Renal pelvis (tissue), 4 donors: ENCODE results near the gene SLAIN2. TPM values are rescaled to one million over a fixed set of nuclear protein-coding genes. Genes with fewer than 3 reads are reported as not detected.

Experiments used
- DNase-seq: peaks from one replicate; pipeline ENCODE4 v3.0.0-alpha.2; 2013
- polyA plus RNA-seq, 3 donors: library from polyadenylated mRNA; unstranded; fragments of 120-200 nt; gene quantifications; one replicate each; pipeline ENCODE4 v1.2.1, GENCODE V29; 2013; ENCODE audit not compliant: insufficient read length in 3 of 3

Gene SLAIN2
- polyA plus RNA-seq, 3 donors: 56.9 to 69.3 (median 59.9) TPM

DNA sequence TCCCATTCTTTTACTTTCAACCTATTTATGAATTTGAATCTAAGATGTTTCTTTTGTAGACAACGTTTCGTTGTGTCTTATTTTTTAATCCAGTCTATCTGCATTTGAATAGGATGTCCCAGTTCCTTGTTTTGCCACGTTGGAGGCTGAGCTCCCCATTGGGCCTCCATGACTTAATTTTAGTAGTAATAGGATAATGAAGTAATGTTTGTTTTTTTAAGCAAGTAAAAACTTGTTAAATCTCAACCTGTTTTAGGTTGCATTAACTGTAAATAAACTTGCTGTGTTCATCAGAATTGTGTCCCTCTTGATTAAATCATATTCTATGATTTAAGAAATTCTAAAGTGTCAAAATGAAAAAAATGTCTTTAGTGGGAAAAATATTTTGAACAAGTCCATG, 25.3 kb downstream of the SLAIN2 start:
- DNase-seq: no peak

DNA sequence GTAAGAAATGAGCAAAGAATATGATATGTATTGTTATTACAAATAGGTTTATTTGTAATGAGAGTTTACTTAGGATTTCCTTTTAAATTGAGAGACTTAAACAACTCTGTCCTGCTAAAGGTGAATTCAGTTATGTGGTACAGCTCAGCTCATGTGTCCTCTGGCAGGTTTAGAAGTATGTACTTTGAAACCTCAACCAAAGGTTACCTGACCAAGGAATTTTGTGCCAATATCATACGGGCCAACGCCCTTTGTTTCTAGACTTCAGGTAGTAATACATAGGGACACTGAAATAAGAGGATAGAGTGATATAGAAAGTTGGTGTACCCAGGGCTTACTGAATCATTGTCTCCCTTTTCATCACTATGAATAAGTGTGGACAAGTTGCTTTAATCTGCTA, 25.7 kb downstream of the SLAIN2 start:
- no peak for DNase-seq

DNA sequence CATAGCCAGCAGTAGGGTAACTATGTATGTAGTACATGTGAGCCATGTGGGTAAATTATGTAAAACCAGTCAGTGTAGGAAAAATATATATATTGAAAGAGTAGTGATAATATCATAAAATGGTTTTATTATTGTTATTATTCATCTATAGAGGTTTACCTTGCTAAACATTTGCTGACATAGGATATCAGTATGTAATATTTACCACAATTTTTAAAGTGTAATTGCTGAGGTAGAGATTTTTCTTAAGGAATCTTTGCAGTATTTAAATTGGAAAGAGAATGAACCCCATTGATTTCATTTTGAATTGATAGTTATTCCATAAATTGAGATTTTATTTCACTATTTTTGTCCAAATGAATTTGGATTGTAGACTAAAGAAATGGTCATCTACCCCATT, 27.1 kb downstream of the SLAIN2 start:
- DNase-seq: no peak

DNA sequence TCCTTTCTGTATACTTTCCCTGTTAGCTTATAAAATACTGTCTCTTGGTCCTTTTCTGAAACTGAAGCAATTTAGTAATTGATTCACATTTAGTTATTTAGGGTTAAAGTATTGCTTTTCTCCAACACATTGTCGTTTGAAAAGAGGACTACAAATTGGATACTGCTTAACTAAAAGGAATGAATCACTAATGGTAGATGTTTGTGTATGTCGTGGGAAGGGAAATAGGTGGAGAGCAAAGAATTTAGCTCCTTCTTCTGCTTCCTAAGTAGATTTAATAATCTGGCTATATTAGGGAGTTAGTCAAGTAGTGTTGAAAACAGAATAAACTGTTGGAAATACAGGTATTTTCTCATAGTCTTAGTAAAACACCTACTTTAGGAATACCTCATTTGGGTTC, 27.9 kb downstream of the SLAIN2 start:
- DNase-seq: no peak

DNA sequence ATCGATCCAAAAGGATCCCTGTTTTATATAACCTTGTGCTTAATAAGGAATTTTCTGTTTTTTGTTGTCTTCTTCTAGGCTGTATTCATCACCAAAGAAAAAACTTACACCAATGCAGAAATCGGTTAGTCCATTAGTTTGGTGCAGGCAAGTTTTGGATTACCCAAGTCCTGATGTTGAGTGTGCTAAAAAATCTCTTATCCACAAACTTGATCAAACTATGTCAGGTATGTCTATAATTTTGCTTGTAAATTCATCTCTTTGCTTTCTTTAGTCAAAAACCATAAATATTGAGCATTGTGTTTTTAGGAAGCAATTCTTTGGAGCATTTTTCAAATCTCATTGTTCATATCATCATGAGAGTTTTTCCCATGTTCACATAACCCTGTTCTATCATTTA, 28.4 kb downstream of the SLAIN2 start:
- DNase-seq: no peak

DNA sequence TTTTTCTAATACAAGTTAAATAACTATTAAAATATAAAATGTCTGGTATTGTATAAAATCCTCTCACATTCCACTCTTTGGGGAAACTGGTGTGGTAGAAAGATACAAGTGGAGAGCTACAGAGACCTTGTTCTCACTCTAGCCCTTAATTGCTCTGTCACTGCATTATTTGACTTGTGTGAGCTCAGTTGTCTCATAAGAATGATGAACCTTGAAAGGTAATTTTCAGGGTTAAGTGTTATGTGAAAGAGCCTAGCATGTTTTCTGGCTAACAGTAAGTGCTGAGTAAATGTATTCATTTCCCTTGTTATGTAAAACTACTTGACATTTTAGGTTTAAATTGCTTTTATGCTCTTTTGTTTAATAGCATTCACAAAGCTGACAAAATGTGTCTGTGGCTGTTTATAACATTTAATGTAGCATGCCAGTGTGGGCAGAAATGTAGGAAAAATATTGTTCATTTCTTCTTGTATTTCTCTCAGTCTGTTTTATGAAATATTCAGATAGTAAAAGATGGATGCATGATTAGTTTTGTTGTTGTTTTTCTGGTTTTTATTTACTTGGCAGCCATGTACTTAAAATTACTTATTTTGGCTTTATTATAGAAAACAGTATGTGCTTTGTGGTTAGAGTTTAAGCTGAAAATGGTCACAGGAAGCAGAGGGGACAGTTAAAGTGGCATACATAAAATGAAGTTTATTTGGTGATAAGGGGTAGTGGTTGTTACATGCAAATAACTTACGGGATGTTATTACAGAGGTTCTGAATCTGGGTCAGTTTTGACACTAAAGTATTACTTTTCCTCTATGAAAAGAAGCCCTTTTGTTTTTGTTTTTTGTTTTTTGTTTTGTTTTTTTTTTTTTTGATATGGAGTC, 29.2 kb downstream of the SLAIN2 start:
- DNase-seq: no peak

DNA sequence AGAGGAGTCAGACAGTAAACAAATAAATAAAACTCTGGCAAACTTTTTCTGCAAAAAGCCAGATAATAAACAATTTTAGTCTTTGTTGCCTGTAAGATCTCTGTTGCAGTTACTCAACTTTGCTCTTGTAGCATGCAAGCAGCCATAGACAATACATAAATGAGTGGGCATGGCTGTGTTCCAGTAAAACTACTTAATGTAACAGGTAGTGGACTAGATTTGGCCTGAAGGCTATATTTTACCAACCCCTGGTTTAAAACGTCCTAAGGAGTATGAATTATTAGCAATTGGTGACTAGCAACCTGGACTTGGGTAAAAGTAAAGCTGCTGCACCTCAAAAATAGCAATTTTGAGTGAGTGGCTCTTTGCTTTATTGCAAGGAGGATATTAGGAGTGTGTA, 30.9 kb downstream of the SLAIN2 start:
- DNase-seq: no peak

DNA sequence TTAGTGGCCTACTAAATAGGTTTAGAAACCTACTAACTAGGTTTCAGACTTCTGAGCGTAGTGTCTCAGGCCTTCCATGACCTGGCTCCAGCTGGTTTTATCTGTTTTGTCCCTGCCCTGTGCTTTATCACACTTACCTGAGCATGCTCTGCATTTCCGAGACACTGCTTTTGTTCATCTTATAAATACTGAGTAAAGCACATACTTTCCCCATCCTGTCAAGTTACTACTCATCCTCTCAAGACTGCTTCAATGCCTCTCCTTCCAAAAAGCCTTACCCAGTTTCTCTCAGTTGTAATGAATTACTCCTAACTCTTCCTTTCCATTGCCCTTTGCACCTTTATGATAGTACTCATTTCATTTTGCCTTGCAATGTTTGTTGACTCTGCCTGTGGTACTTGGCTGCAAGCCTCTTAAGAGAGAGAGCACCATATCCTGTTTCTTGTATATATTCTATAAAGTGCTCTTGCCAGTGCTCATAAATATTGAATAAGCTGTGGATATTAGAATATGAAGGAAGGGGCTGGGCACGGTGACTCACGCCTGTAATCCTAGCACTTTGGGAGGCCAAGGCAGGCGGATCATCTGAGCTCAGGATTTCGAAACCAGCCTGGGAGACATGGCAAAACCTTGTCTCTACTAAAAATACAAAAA, 34.4 kb downstream of the SLAIN2 start:
- DNase-seq: no peak

DNA sequence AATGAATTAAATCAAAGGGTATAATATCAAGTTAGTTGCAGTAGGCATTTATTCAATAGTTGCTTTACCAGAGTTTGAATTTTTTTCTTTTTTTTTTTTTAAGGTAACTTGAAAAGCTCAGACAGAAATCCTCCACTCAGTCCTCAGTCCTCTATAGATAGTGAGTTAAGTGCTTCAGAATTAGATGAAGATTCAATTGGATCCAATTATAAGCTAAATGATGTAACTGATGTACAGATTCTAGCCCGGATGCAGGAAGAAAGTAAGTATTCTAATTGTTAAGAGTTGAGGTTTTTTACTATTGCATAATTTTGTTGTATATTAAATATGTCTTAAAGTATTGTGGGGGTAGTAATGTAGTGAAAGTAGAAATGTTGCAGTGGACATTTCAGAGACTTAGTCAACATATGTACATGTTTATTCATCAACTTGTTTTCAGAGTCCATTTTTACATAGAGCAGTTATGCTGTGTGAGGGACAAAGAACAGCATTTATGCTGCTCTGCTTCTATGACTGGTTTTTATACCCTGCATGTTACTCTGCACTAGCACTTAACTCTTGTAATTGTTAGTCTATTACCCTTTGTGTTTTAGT, 38.4 kb downstream of the SLAIN2 start:
- no peak for DNase-seq

DNA sequence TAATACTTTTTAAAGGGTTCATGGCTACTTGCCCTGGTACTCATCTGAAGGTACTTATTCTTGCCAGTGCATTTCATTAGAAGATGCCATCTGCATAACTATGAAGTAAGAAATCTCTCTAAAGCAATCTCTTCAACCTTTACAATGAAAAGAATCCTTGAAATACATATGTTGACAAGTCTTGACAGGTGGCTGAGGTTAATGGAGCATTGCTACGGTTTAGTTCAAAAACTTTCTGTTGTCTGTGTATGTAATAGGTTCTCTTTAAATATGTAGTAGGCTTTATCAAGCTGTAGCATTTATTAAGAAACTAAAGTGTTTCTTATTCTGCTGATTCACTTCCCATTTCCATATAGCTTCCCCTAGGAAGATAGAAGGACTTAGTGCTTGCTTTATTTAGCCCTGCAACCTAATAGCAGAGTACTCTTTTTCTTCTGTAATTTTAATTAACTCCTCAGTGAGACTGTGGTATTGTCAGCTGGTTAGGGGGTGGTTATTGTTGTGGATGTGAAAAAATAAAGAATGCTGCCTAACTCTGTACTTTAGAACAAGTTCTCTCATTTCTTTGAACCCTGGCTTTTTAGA, 39.3 kb downstream of the SLAIN2 start:
- DNase-seq: no peak

DNA sequence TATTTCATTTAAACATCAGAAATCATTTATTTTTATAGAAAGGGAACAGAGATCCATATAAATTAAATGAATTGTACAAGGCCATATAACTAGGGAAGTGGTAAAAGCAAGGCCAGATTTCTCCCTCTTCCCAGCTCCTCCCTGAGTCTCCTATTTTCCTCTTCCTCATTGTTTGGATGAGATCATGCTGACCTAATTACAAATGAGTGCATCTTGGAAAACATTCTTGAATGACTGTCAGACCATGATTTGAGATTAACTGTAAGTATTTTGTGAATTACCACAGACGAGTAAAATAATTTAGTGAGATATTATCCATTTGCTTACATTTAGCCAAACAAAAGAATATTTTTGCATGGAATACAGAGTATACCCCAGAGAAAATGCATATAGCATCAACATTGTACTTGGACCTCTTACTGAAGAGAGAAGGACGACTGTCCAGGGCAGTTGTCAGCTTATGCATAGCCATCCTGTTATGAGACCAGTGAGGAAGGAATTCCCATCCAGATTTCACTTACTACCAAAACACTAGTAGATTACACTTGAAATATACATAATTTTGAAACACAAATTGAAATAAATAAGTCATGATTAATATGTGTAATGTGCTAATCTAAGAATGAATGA, 47.3 kb downstream of the SLAIN2 start:
- no peak for DNase-seq

DNA sequence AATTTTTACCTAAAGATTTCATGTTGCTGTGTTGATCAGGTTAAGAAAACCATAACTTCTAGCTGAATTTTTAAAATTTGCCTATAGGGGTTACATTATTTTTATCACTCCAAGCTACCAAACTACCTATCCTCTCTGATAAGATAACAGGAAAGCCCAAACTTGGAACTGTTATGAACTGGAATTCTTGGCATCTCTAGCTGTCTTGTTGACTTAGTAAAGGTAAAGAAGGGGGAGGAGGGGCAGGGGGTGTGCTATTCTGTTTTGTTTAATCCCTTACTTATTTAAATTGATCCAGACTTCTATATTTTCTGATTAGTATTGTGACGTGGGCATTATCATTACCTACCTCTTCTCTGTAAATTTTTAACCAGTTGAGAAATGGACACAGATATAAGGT, 54.7 kb downstream of the SLAIN2 start:
- no peak for DNase-seq

DNA sequence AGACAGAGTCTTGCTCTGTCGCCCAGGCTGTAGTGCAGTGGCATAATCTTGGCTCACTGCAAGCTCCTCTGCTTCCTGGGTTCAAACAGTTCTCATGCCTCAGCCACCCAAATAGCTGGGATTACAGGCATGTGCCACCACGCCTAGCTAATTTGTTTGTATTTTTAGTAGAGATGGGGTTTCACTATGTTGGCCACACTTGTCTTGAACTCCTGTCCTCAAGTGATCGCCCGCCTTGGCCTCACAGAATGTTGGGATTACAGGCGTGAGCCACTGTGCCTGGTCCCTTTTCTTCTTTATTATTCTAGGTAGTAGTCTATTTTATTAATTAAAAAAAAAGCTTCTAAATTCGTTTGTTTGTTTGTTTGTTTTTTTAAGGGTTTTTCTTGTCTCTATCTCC, 59.1 kb downstream of the SLAIN2 start:
- no peak for DNase-seq

DNA sequence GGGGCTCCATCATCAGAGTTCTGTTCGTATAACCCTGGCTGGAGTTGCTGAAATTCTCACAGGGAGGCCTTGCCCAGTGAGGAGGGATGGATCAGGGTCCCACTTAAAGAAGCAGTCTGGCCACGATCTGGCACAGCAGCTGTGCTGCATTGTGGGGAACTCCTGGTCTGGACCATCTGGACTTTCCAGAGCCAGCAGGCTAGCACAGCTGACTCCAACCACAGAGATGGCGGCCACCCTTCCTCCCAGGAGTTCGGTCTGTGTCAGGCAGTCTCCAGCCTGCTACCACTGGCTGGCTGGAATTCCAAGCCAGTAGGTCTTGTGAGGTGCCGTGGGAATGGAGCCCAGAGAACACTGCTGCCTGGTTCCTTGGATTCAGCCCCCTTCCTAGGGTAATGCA, 62.0 kb downstream of the SLAIN2 start:
- DNase-seq: no peak

DNA sequence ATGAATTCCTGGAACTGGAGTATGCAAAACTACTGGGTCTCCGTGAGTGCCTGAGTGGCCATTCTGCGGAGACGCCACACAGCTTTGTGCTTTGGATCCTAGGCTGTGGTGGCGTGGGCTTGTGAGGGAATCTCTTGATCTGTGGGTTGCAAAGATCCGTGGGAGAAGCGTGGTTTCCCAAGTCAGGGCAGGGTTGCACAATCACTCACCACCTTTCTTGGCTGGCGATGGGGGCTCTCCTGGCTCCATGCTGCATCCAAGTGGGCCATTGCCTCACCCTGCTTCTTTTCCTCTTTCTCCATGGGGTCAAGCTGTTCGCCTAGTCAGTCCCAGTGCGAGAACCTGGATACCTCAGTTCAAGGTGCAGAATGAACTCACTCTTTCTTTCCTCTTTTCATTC, 62.5 kb downstream of the SLAIN2 start:
- no peak for DNase-seq

DNA sequence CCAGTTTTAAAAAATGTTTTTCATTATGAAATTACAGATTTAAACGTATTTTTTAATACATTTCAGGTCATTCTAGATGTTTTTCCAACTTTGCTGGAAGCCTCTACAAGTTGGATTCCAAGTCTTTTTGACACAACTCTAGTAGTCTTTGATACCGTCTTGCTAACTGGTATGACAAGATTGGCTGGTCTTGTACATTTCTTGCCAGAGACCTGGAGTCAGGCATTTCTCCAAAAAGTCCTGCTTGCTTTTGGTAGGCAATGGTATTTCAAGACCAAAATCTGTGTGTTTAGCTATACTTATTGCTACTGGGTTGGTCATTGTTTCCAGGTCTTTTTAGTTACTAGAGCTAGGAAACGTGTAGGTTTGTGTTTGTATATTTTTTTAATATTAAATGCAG, 64.6 kb downstream of the SLAIN2 start:
- DNase-seq: no peak

DNA sequence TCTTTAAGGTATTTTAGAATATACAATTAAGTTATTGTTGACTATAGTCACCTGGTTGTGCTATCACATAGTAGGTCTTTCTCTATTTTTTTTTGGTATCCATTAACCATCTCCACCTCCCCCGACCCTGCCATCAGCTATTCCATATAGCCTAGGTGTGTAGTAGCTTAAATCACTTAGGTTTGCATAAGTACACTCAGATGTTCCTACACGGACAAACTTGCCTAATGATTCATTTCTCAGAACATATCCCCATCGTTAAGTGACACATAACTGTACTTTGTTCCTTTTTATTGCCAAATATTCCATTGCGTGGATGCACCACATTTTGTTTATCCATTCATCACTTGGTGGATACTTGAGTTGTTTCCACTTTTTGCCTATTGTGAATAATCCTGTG, 67.9 kb downstream of the SLAIN2 start:
- no peak for DNase-seq

DNA sequence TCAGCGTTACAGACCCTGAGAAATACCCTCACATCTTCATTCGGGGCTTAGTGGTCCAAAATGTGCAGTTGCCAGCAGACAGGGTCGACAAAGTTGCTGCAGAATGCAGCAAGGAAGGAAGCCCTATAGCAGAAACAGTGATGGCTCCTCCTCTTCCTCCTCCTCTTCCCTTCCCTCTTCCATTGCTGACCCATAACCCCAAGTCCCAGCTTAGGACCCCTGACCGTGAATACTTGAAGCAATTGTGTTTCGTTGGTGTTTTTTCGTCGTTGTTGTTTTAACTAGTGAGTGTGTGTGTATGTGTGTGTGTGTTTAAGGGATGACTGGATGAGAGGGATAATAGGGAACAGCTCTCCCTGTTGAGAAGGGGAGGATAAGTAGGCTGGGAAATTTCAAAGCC, 69.5 kb downstream of the SLAIN2 start:
- no peak for DNase-seq

DNA sequence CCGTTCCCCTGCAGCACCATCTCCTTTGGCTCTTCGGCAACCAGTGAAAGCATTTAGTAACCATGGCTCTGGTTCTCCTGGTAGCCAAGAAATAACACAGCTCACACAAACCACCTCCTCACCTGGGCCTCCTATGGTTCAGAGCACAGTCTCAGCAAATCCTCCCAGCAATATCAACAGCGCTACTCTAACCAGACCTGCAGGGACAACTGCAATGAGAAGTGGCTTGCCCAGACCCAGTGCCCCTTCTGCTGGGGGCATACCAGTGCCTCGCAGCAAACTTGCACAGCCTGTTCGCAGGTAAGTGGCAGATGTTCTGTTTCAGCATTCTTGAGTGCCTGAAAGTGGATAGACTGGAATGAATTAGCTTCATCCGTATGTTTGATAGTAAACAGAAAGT, 78.8 kb downstream of the SLAIN2 start:
- no peak for DNase-seq

DNA sequence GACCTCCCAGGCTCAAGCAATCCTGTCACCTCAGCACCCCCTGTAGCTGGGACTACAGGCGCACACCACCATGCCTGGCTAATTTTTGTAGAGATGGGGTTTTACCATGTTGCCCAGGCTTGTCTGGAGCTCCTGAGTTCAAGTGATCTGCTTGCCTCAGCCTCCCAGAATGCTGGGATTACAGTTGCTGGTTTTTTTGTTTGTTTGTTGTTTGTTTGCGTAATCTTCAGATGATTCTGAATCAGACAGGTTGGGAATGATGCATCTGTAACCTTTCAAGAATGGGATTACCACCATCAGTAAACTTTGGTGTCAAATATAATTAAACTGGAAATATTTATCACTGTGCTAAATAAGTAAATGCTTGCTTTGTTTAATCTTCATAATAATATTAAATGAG, 79.8 kb downstream of the SLAIN2 start:
- no peak for DNase-seq

DNA sequence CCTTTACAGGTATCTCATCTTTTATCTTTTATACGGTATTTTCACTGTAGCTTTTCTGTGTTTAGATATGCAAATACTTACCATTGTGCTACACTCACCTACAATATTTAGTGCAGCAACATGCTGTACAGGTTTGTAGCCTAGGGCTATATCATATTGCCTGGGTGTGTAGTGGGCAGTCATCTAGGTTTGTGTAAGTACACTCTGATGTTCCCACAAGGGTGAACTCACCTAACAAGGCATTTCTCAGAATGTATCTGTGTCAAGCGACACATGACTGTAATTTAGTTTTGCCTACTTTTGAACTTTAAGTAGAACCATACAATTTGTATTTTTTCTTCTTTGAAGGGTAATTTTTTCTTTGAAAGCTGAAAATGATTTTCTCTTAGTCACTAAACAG, 87.6 kb downstream of the SLAIN2 start:
- DNase-seq: no peak

DNA sequence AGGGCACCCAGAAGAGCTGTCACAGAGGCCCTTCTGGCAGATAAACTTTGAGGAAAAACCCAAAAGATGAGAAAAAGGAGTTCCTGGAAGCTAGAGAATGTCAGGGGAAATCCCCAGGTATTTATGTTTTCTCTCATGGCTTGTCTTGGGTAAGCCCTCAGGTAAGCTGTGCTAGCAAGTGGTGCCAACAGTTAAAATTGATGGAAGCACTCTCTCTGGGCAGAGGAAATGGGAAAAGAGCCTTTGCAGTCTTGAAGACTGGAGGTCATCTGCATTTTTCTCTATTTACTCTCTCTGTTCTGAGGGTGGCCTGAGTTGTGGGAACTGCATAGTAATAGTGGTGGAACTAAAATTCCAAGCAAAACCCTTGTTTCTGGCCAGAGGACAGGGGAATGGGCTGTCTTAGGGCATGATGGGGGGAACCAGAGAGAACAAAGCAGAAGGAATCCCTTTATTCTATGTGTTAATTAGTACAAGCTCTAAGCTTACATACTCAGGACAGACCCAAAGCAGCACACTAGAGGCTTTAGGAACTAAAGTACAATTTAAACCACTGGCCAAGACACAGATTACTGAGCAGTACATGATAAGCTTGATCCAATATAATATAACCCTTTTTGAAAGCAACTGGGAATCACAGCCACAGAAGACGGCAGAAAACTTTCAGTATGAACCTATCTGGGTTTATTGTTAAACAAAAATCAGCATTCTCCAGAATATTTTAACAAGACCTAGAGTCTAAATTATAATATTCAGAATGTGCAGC, 88.6 kb downstream of the SLAIN2 start:
- no peak for DNase-seq
